Hematopoietic multipotent progenitor cell treated with erythropoietin and hydrocortisone succinate and interleukin-3 and kit ligand, for 17 days (in vitro differentiated cells): ENCODE results near the gene PHTF2.

Experiments used
- DNase-seq: peaks from one replicate; pipeline ENCODE4 v3.0.0-alpha.2; 2015; ENCODE audit warnings: low spot score

The PHTF2 gene

GRCh38 chr7:77794000-77794399, 4.6 kb upstream of the PHTF2 start:
- no peak for DNase-seq

- DNase-seq: no peak
These were observed 2.5 kb upstream of the PHTF2 start for GRCh38 chr7:77796109-77796508.

- no peak for DNase-seq
These were observed 1.6 kb upstream of the PHTF2 start for GRCh38 chr7:77796960-77797359.

GRCh38 chr7:77797734-77798393, 709 bp upstream of the PHTF2 start:
- DNase-seq: no peak

- DNase-seq: peak; percentile 17
These were observed 748 bp downstream of the PHTF2 start for GRCh38 chr7:77799078-77799964.

- no peak for DNase-seq
These were observed 1.6 kb downstream of the PHTF2 start for GRCh38 chr7:77800158-77800557.

- no peak for DNase-seq
These were observed 2.2 kb downstream of the PHTF2 start for GRCh38 chr7:77800730-77801129.

- no peak for DNase-seq
These were observed 4.2 kb downstream of the PHTF2 start for GRCh38 chr7:77802557-77803405.

- DNase-seq: no peak
These were observed 7.9 kb downstream of the PHTF2 start for GRCh38 chr7:77806425-77806824.

- DNase-seq: no peak
These were observed 9.9 kb downstream of the PHTF2 start for GRCh38 chr7:77808517-77808916.

GRCh38 chr7:77811516-77812289, 13.1 kb downstream of the PHTF2 start:
- no peak for DNase-seq

GRCh38 chr7:77812290-77812685, 13.7 kb downstream of the PHTF2 start:
- no peak for DNase-seq

- DNase-seq: no peak
These were observed 14.6 kb downstream of the PHTF2 start for GRCh38 chr7:77813180-77813579.

GRCh38 chr7:77819021-77819420, 20.4 kb downstream of the PHTF2 start:
- no peak for DNase-seq

- DNase-seq: no peak
These were observed 22.4 kb downstream of the PHTF2 start for GRCh38 chr7:77820967-77821366.

GRCh38 chr7:77822269-77822668, 23.7 kb downstream of the PHTF2 start:
- DNase-seq: no peak

GRCh38 chr7:77823787-77824186, 25.2 kb downstream of the PHTF2 start:
- no peak for DNase-seq

- DNase-seq: no peak
These were observed 26.1 kb downstream of the PHTF2 start for GRCh38 chr7:77824636-77825035.

GRCh38 chr7:77825131-77825530, 26.6 kb downstream of the PHTF2 start:
- no peak for DNase-seq

GRCh38 chr7:77826300-77826699, 27.7 kb downstream of the PHTF2 start:
- no peak for DNase-seq

GRCh38 chr7:77827999-77828398, 29.4 kb downstream of the PHTF2 start:
- DNase-seq: no peak
